LNCAP (cell line): ENCODE results near the gene DAD1.

Source experiments
- TF ChIP-seq, protein P1 (sequence below): fragments of 450-650 bp; IDR thresholded peaks from 2 replicates; pipeline ENCODE4 v1.5.1; 2017; ENCODE audit warnings: mild to moderate bottlenecking

The DAD1 gene

GRCh38 chr14:22533739-22534359 lies 55.2 kb downstream of the DAD1 start:
- TF ChIP-seq, protein P1, sequence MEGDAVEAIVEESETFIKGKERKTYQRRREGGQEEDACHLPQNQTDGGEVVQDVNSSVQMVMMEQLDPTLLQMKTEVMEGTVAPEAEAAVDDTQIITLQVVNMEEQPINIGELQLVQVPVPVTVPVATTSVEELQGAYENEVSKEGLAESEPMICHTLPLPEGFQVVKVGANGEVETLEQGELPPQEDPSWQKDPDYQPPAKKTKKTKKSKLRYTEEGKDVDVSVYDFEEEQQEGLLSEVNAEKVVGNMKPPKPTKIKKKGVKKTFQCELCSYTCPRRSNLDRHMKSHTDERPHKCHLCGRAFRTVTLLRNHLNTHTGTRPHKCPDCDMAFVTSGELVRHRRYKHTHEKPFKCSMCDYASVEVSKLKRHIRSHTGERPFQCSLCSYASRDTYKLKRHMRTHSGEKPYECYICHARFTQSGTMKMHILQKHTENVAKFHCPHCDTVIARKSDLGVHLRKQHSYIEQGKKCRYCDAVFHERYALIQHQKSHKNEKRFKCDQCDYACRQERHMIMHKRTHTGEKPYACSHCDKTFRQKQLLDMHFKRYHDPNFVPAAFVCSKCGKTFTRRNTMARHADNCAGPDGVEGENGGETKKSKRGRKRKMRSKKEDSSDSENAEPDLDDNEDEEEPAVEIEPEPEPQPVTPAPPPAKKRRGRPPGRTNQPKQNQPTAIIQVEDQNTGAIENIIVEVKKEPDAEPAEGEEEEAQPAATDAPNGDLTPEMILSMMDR: no peak

GRCh38 chr14:22533057-22533704 lies 55.8 kb downstream of the DAD1 start:
- TF ChIP-seq, protein P1: no peak

DNA sequence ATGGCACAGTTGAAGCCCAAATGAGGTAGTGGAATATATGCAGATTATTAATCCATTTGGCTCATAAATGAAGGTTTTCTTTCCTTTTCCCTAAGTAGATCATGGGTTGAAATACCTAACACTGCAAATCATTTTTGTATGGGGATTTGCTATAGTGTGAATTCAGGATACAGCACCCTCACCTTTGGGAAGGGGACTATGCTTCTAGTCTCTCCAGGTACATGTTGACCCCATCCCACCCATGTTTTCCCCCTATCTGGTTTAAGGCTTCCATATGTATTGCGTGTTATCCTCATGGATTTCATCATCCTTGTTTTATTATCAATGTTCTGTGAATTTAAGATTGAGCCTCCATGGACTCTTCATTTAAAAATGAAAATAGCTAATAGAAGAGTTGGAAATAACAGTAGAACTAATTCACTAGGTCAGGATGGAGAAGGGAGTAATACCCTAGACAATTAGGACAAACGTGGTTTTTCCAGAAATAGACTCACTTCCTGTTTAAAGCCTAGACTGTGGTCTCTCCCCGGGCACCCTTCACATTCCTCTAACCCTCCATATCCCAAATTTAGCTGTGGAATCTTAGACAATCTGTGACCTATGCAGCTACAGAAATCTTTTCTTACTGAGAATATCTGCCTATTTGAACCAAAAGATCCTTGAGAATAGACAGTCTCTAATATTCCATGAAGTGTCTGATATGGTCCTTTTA lies 56.5 kb downstream of the DAD1 start:
- TF ChIP-seq, protein P1: no peak

DNA sequence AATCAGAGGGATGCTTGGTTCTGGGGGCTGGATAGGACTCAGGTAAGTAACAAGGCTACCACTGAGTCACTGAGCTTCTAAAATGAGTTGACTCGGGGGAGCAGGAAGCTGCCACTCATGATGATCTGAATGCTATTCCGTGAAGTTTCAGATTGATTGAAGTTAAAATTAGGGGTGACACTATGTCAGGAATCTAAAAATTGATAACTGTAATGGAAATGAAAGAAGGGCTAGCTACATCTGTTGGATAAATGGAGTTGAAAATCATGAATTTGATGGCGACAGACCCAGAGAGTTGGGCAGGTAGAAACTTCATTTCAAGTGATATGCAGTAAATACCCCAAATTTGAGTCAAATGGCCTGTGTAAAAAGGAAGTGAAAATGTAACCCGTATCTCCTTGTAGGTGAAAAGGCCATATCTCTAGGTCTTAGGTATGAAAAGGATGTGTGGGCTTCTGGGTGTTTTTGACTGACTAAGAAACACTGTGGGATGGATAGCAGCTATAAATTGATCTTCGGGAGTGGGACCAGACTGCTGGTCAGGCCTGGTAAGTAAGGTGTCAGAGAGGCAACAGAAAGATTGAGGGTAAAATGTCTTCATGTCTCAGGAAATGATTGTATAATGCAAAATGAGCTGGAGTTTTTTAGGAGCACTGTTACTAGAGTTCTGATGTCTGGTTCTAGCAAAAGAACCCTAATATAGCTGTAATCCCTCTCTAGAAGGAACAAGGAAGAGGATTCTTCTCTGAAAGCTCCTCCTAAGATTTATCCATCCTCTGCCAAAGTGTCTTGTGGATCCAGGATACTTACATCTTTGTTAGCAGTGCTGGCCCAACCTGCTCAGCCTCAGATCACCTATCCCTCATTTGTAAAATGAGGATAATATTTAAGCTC lies 57.3 kb downstream of the DAD1 start:
- TF ChIP-seq, protein P1: no peak

DNA sequence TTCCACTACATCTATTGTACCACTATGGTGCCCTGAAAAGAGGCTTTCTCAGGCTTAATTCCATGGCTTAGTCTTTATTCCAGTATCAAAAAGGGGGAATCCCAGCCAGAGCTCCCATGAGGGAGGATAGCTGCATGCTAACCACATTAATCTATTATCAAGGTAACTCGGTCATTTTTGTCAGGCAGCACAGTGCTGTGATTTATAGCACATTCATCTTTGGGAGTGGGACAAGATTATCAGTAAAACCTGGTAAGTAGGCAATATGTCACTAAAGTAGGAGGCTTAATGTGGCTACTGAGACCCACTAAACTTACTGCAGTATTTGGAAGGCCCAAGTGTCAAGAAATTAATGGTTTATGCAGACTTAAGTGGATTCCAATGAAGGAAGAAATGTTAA lies 58.9 kb downstream of the DAD1 start:
- TF ChIP-seq, protein P1: no peak

- TF ChIP-seq, protein P1: no peak
Measured at GRCh38 chr14:22526744-22527143, 62.3 kb downstream of the DAD1 start.

GRCh38 chr14:22526218-22526617 lies 62.8 kb downstream of the DAD1 start:
- TF ChIP-seq, protein P1: no peak
